HG03095 (cell line): ENCODE results near the gene STAU1.
"Not testable (repeated sequence)": the region's sequence is repeated elsewhere in the genome, so short reads cannot be mapped to it uniquely, and the experiment has no call there.

Experiments
- ATAC-seq: cut with Tn5 transposase; IDR thresholded peaks from one replicate; pipeline ENCODE4 v1.9.1; 2021; ENCODE audit warnings: moderate library complexity; ENCODE audit not compliant: unreplicated experiment

The STAU1 gene, protein sequence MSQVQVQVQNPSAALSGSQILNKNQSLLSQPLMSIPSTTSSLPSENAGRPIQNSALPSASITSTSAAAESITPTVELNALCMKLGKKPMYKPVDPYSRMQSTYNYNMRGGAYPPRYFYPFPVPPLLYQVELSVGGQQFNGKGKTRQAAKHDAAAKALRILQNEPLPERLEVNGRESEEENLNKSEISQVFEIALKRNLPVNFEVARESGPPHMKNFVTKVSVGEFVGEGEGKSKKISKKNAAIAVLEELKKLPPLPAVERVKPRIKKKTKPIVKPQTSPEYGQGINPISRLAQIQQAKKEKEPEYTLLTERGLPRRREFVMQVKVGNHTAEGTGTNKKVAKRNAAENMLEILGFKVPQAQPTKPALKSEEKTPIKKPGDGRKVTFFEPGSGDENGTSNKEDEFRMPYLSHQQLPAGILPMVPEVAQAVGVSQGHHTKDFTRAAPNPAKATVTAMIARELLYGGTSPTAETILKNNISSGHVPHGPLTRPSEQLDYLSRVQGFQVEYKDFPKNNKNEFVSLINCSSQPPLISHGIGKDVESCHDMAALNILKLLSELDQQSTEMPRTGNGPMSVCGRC

DNA sequence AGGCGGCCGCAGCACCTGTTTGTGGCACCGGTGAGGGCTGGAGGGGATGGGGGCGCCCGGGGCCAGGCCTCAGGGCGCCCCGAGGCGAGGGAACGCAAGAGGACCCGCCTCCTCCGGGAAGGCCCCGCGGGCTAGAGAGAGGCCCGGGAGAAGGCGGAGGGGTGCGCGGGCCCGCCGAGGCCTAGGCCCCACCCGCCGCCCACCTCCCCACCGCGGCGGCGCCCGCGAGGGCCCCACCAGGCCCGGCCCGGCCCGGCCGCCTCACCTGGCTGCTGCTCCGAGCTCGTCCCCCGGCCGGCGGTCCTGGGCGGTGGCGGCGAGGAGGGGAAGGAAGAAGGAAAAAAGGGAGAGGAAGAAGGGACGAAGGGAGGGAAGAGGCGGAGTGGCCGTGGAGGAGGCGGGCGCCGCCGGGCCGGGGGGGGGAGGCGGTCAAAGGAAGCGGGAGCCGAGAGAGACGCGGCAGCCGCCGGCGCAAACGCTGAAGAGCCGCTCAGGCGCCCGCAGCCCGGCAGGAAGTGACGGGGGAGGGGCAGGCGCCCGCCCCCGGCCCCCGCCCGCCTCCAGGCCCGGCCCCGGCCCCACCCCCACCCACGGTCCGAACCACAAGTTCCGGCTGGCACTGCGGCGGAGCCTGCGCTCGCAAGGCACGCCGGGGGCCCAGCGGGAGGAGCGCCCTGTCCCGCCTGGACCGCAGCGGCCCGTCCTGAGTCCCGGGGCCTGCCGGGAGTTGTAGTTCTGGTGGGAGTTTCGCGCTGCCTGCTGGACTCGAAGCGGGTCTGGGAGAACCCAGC is at the start of gene STAU1:
TSS of gene STAU1 (minus strand) at position 484 of the 791 bp plus-strand sequence. CDS start 22,133 bp downstream, outside the sequence.
- ATAC-seq: peak; percentile 89

DNA sequence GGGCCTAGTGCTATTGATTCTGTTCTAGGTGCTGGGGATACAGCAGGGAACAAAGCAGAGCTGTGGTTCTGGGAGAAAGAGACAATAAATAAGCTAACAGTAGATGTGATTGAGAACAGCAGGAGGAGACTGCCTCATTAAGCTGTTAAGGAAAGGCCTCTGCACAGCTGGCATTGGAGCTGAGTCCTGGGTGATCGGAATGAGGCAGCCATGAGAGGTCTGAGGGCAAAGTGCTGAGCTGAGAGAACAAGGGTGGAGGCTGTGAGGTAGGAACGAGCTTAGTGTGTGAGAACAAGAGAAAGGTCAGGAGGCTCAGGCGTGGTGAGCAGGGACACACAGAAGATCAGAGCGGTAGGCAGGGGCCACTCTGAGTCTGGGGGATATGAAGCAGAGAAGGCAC is 49.4 kb upstream of the STAU1 start:
- no peak for ATAC-seq

DNA sequence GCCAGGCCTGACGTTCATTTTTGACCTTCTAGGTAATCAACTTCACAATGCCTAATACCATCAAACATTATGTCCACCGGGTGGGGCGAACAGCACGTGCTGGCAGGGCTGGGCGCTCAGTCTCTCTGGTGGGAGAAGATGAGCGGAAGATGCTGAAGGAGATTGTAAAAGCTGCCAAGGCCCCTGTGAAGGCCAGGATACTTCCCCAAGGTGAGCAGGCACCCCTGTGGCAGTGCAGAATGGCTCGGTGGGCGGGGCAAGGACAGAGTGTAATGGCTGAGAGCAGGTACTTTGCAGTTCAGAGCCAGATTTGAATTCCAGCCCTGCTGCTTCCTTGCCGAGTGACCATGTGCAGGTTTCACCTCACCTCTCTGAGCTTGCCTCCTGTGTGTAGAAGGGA is 48.2 kb upstream of the STAU1 start:
- ATAC-seq: no peak

DNA sequence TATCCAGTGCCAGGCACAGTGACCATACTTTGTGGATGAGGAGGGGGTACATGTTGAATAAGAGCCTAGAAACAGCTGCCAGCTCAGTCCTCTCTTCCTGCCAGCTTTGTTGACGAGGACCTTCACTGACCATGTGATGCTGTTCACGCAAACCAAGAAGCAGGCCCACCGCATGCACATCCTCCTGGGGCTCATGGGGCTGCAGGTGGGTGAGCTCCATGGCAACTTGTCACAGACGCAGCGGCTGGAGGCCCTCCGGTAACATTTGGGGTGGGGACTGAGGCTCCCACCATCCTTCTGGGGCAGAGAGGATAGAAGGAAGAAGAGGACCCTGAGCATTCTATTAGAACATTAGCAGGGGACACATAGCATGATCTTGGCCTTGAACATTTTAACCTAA is 46.7 kb upstream of the STAU1 start:
- ATAC-seq: no peak

DNA sequence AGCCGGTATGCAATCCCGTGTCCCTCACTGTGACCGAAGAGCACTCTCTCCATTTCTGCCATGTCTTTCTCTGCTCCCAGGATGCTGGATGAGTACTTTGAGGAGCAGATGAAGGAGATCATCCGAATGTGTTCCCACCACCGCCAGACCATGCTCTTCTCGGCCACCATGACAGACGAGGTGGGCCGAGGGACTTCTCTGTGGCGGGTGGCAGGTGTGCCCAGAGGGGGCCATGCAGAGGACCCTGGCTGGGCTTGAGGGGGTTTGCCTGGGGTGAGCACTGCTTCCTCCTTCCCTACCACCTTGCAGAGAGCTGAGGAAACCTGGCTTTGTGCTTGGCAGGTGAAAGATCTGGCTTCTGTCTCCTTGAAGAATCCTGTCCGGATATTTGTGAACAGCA is 45.1 kb upstream of the STAU1 start:
- no peak for ATAC-seq

DNA sequence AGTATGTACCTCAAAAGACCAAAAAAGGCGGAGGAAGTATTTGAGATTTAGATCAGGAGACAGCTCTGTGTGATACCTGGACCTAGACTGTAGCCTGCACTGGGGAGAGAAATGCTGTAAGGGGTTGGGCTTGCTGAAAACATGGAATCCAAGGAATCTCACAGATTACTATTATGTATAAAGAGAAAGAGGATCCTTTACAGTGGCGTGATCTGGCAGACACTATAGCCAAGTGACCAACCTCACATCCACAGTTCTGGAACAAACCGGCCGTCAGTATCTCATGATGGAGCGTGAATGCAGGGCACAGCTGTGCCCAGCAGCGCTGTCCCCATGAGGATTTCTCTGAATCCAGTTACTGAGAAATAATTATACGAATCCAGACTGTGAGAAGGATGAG is 43.3 kb upstream of the STAU1 start:
- no peak for ATAC-seq

DNA sequence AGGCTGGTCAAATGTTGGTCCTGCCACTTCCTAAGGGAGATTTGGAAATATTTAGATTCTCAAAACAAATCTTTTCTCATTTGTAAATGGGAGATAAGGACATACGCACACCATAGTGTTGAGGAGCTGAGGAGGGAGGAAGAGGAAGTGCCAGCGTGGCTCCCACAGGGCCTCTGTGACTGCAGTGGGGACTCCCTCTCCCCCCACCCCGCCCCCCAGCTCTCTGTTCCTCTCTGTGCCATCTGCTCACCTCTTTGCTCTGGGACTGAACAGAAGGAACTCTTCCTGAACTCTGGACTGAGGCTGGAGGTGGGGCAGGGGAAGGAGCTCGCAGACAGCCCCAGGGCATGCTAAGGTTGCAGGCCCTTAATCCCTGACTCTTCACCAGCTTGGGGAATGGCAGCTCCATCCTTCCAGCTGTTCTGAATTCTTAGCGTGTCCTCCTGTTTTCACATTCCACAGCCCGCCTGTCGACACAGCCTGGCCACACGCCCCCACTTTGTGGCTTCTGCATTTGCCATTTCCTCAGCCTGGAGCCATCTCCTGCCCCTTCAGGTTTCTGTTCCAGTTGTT is 42.5 kb upstream of the STAU1 start:
- no peak for ATAC-seq

DNA sequence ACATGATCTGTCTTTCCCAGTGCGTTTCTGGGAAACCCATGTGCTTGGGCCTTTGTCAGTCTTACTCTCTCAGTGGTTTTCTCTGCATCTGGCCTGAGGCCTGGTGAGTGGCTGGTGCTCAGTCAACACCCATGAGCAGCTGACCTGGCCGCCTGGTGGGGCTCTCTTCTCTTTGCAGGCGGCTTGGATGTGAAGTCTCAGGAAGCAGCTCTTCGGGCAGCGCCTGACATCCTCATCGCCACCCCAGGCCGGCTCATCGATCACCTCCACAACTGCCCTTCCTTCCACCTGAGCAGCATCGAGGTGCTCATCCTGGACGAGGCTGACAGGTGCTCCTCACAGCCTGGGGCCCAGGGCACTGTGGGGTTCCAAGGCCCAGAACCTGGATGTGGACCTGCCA is 41.9 kb upstream of the STAU1 start:
- no peak for ATAC-seq

DNA sequence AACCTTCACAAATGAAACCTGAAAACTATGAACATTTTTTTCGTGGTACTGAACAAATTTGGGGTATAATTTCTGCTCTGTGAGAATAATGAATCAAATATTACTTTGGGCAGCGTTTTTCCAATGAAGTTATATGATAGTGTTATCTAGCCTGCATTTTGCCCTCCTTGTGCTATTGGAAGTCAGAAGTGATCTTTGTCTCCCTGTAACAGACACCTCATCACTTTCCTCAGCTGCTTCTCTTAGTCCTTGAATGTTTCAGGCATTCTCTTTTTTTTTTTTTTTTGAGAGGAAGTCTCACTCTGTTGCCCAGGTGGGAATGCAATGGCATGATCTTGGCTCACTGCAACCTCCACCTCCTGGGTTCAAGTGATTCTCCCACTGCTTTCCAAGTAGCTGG is 41.2 kb upstream of the STAU1 start:
- no peak for ATAC-seq

DNA sequence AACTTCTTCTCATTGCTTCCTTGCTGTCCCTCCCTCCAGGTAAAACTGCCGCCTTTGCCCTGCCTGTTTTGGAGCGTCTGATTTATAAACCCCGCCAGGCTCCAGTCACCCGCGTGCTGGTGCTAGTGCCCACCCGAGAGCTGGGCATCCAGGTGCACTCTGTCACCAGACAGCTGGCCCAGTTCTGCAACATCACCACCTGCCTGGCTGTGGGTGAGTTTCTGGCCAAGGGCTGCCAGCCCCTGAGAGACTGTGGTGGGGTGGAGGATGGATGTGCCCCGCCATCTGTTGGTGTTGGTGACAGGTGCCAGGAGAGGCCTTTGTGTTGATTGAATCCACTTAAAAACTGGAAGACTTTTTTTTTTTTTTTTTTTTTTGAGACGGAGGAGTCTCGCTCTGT is 40.5 kb upstream of the STAU1 start:
- no peak for ATAC-seq

DNA sequence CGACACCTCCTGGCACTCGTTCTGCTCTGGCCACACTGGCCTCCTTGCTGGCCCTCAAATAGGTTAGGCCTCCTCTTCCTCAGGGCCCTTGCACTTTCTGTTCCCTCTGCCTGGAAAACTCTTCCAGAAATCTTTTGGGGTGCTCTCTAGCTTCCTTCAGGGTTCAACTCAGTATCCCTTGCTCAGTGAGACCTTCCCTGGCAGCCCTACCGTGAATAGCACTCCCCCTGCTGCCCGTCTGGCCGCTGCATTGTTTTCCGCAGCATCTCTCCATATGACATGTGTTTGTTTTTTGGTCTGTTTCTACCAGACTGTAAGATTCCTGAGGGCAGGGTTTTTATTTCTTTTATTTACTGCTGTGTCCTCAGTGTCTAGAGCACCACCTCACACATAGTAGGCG is 37.8 kb upstream of the STAU1 start:
- ATAC-seq: no peak

DNA sequence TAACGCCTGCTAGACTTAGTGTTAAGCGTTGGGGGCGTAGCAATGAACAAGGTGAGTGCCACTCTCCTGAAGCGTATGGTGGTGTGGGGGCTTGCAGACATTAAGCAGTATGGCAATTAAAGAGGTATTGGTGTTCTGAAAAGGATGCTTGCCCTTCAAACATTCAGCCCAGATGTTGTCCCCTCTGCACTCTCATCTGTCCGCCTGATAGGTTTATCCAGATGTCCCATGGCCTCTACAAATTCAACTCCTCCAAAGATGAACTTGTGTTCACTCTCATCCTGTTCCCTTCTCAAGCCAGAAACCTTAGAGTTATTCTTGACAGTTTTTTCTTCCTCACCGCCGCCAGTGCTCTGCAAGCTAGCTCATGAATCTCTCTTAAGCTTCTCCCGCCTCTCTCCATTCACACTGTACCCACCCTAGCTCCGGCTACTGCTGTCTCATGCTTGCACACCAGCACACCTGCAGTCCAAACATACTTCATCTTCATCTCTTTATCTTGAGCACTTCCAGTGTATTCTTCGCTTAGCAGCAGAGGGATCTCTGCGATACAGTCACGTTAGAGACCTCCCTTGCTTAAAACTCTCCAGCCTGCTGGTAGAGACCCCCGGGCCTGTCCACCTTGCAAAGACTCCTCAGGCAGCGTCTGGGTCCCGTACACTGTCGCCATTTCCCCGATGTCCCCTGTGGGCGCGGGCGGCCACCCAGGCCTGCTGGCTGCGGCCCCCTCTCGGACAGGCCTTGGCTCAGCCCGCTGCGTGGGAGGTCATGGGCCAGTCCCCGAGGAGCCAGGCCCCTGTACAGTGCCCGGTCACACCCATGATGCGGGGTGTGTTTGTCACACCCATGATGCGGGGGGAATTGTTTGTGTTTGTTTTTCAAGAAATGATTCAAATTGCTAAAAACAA is 32.0 kb upstream of the STAU1 start:
- no peak for ATAC-seq

DNA sequence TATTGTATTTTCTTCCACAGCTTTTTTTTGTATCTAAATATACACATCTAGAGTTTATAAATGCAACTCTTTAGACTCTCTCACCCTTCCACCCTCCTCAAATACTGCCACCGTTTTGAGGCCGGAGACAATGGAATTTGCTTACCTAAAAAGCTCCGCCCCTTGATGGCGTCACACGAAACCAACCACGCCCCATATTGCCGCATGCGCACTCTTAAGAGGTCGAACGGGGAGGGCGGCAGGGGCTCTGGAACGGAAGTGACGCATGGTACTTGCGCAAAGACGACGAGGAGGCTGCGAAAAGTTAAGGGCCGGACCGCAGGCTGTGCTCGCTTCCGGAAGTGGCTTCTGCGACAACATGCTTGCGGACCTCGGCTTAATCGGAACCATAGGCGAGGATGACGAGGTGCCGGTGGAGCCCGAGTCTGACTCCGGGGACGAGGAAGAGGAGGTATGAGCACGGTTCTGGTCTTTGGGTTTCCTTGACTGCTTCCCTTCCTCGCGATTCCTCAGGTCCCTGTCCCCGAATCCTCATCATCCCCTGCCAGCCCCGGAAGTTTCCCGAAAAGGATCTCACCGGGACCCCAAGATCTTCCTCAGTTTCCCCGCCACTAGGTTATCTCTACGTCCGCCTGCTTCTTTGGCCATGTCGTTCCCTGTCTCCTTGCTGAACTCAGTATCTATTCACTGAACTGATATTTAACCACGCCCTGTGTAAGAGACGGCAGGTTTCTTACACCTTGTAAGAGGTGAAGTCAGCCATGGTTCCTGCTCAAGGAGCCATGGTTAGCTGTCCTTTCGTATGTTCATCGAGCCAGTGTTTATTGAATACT is 31.2 kb upstream of the STAU1 start, which contains the start of gene DDX27:
TSS of gene DDX27 (plus strand) at position 326 of the 833 bp plus-strand sequence. CDS start at position 359, 33 bp downstream.
- ATAC-seq: peak; percentile 74

DNA sequence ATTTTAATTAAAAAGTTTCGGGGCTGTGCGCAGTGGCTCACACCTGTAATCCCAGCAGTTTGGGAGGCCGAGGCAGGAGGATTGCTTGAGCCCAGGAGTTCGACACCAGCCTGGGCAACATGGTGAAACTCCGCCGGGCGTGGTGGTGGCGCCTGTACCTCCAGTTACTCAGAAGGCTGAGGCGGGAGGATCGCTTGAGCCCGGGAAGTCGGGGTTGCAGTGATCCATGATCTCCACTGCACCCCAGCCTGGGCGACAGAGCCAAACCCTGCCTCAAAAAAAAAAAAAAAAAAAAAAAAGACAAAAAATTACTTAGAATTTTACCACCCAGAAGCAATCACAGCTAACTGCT is 30.6 kb upstream of the STAU1 start:
- ATAC-seq: not testable (repeated sequence)

DNA sequence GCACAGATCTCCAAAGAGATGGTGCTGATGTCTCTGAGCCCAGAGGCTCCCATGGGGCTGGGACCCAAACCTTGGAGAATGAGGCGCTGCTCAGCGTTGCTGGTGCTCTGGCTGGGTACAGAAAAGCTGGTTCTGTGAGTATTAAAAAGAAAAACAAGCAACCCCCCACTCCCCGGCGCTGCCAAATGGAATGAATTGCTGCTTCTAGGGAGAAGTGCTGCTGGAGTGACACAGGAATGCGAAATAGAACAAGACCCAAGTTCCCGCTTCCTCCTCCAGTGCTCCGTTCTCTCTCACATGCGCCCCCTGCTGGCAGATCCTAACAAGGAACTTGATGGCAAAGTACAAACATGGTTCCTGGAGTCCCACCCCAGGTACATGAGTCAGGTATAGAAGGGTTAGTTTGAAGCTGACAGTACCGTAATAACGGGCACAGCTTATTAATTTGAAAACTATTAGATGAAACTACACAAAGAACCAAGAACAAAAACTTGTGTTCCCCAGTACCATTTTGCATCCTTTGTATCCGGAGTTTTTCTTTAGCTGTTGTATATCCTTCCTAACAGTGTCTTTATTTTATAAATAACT is 29.0 kb upstream of the STAU1 start:
- no peak for ATAC-seq

DNA sequence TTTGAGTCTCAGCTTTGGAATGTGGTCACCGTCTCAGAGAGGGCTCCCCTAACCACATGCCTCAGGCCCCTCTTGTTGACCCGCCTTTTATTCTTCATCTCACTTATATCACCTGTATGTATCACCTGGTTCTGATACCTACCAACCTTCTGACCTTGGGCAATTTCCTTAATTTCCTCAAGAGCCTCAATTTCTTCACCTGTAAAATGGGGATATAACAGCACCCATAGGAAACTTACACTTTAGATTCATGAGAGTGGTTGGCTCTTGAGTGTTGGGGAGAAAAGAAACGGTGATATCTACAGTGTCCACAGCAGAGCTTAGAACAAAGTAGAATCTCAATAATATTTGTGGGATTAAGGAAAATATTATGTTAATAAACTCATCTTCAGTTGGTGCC is 27.1 kb upstream of the STAU1 start:
- ATAC-seq: no peak

DNA sequence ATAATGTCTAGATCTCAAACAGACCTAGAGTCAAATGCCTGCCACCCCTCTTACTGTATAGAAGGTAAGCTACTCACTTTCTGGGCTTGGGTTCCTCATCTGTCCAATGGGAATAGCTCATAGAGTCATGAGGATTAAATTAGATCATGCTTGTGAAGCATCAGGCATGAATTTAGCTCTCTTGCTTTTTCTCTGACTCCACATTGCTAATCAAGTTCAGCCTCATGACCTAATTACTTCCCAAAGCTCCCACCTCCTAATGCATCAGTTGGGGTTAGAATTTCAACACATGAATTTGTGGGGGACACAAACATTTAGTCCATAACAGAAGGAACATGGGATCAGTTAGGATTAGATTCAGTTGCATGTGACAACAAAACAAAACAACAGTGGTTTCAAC is 26.4 kb upstream of the STAU1 start:
- no peak for ATAC-seq

DNA sequence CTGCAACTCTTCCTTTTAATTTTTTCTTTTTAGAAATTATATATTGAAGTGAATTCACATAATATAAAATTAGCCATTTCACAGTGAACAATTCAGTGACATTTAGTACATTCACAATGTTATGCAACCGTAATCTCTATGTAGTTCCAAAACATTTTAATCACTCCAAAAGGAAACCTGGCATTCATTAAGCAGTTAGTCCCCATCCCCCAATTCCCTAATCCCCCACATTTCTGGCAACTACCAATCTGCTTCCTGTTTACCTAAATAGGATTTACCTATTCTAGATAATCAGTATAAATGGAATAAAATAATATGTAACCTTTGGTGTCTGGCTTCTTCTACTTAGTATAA is 22.6 kb upstream of the STAU1 start:
- no peak for ATAC-seq

DNA sequence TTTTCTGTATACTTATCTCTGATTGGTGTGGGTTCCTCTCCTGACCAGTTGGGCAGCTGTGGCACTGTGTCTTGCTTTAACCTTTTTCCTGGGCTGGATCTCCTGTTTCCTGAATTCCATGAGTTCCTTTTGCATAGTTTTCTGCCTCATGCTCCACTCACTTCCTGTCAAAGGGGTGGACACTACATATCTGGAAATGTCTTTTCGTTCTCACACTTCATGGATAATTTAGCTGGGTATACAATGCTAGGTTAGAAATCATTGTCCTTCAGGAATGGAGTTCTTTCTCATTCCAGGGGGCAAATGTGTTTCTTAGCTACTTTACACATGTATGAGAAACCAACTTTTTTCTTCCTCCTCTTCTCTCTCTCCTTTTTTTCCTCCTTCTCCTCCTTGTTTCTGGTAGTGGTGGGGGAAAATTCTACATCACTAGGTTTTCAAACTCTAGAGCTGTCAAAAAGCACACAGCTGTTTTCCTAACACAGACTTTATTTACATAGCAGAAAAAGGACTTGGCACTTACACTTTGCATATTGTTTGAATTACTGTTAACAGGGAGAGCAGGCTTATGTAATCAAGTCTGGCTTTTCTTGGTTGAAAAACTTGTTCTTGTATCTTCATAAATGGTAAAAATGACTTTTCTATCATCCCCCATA is 22.1 kb upstream of the STAU1 start:
- ATAC-seq: no peak
